ENCODE results near the gene RPS19BP1.

GRCh38 chr22:39526736-39527171 is 5.8 kb downstream of the RPS19BP1 start:
- no peak for TF ChIP-seq EZH2 (IDR thresholded peaks at IDR 0.05)
- no peak for TF ChIP-seq POLR2AphosphoS5 (IDR thresholded peaks at IDR 0.05; ENCODE audit: borderline replicate concordance, low read depth, low read length)
- TF ChIP-seq FOXP2 (optimal IDR thresholded peaks at IDR 0.05; ENCODE audit: control extremely low read depth, extremely low read length, insufficient read depth): no peak
